Astrocyte of the cerebellum (primary cell): Measurements from ENCODE around the gene LHFPL2.
A peak's percentile ranks its signal among the peaks of the same experiment; 100 is the strongest.

Experiments
- DNase-seq: peaks from one replicate; pipeline ENCODE4 v3.0.0-alpha.2; 2011; ENCODE audit warnings: low read depth
- H3K4me3 ChIP-seq: 2 replicates; pipeline ENCODE4 v1.5.1; 2011; ENCODE audit warnings: mild to moderate bottlenecking, low read depth, low read length, moderate library complexity
- in situ Hi-C: cut with HindIII; loops from 2 replicates; pipeline ENCODE4 v1.10.0; 2017; ENCODE audit warnings: low sequenced_read_pairs
- TF ChIP-seq, protein P1 (sequence below): IDR thresholded peaks from 2 replicates; pipeline ENCODE4 v1.5.1; 2012; ENCODE audit warnings: low read length, low read depth, moderate library complexity, mild to moderate bottlenecking; ENCODE audit errors: missing control alignments

Gene LHFPL2

DNA sequence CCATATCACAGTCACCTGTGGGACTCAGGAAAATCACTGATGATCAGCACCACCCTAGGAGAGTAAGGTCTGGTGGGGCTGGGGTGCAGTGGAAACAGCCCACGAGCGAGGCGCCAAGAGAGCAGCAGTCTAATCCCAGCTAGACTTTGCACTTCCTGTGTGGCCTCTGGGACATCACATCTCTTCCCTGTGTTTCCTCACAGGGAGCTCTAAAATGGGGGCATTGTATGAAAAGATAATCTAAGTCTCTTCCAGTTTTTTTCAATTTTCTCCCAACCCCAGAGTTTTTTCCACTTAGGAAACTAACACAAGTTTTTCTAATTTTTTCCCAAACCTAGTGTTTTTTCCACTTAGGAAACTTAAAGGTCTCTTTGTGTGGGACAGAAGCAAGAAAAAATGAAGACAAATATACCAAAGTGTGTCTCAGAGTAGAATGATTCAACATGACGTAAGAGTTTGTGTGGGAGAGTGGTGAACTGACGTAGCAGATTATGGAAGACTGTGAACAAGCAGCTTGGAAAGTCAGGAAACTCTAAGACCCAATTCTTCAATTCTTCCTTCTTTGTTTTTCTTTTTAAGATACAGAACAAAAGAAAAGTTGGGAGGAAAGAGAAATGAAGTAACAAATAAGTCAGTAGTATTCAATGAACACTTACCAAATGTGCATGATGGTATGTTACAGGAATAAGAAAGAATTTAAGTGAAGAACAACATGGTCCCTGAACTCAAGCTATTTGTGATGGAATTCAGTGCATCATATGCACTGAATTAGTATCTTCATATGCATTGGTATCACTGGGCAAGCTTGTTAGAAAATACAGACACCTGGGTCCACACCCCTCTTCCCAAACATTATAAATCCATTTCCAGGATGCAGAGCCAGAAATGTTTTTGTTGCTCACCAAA lies 51.3 kb downstream of the LHFPL2 start:
- no peak for DNase-seq
- TF ChIP-seq, protein P1, sequence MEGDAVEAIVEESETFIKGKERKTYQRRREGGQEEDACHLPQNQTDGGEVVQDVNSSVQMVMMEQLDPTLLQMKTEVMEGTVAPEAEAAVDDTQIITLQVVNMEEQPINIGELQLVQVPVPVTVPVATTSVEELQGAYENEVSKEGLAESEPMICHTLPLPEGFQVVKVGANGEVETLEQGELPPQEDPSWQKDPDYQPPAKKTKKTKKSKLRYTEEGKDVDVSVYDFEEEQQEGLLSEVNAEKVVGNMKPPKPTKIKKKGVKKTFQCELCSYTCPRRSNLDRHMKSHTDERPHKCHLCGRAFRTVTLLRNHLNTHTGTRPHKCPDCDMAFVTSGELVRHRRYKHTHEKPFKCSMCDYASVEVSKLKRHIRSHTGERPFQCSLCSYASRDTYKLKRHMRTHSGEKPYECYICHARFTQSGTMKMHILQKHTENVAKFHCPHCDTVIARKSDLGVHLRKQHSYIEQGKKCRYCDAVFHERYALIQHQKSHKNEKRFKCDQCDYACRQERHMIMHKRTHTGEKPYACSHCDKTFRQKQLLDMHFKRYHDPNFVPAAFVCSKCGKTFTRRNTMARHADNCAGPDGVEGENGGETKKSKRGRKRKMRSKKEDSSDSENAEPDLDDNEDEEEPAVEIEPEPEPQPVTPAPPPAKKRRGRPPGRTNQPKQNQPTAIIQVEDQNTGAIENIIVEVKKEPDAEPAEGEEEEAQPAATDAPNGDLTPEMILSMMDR = no peak
- H3K4me3 ChIP-seq = no peak overlapping the region
- in situ Hi-C loops = no loop called here

DNA sequence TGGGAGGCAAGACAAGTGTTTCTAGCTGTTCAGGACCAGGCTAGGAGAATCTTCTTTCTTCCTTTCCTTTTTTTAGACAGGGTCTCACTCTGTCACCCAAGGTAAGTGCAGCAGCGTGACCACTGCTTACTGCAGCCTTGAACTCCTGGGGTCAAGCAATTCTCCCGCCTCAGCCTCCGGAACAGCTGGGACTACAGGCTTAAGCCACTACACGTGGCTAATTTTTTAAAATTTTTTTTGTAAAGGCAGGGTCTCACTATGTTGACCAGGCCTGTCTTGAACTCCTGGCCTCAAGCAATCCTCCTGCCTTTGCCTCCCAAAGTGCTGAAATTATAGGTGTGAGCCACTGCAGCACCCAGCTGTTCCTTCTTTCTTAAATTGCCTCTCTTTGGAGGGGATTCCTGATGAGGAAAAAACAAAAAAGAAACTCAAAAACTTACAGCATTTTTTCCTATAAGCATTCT lies 53.1 kb downstream of the LHFPL2 start:
- TF ChIP-seq, protein P1 = no peak
- DNase-seq = no peak
- no peak overlapping the region for H3K4me3 ChIP-seq
- in situ Hi-C loops = no loop called here

DNA sequence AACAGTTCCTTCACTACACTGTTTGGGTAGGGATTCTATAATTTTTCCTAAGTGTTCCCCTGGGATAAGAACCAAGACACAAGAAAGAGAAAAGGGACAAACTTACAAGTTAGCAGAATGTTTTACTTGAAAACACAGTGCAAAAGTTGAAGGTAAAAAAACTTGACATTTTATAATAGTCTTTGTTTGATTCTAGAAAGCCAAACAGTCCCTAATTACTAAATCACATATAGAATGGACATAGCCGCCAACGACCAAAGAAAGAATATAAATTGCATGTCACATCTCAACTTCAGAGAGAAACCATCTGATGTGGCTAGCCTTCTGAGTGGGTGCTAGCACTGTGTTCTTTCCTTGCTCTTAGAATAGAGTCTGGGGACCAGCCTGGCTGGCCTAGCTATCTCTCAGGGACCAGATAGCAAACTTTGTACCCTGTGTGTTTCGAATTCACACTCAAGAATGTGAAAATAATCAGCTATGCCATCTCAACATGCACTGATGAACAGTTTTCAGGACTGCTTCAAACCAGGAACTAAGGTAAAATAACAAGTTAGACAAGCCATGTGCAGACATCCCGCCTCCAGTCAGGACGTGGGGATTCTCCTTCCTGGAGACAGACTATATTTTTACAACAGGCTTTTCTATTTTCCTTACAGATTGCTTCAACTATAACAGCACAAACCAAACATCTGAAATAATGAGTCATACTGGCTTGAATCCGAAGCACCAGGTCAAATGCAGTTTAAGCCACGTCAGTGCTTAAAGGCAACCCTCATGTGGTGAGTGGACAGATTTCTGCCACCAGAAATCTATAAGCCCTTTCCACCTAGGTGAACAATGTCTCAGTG lies 53.7 kb downstream of the LHFPL2 start:
- TF ChIP-seq, protein P1 = no peak
- peak; percentile 98 for DNase-seq
- in situ Hi-C loops = no loop called here
- H3K4me3 ChIP-seq = no peak overlapping the region

DNA sequence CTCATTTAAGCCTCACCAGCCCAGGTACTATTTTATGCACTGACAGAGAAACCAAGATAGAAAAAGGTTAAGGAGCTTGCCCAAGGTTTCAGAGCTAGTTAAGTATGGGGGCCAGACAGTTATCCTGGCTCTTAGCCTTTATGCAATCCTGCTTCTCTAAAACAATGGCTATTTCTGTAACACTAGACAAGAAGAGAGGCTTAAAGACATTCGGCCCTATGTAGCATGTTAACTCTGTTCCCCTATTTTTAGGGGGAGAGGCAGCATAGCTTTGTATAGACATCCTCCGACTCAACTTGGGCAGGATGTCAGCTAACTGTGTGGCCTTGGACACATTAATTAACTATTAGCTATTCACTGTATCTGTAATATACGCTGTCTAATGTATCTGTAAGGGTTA lies 54.6 kb downstream of the LHFPL2 start:
- in situ Hi-C loops = no loop called here
- no peak for DNase-seq
- TF ChIP-seq, protein P1 = no peak
- H3K4me3 ChIP-seq = no peak overlapping the region

DNA sequence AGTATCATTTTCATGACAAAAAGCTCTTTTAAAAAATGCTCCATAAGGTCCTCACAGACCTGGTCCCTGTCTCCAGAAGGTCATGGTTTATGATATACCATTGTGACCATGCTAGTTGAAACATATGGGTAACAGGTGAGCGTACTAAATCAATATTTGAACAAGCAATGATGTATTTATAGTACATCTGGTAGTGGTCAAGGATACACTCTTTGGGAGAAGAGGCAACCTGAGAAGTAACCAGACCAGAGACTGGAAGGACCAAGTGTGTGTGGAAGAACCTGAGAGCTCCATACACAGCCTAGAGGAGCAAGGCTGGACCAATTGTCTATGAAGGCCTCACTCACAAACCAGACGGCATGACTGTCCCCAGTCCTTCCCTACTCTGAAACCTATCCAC lies 55.1 kb downstream of the LHFPL2 start:
- no peak for DNase-seq
- in situ Hi-C loops = no loop called here
- TF ChIP-seq, protein P1 = no peak
- no peak overlapping the region for H3K4me3 ChIP-seq

DNA sequence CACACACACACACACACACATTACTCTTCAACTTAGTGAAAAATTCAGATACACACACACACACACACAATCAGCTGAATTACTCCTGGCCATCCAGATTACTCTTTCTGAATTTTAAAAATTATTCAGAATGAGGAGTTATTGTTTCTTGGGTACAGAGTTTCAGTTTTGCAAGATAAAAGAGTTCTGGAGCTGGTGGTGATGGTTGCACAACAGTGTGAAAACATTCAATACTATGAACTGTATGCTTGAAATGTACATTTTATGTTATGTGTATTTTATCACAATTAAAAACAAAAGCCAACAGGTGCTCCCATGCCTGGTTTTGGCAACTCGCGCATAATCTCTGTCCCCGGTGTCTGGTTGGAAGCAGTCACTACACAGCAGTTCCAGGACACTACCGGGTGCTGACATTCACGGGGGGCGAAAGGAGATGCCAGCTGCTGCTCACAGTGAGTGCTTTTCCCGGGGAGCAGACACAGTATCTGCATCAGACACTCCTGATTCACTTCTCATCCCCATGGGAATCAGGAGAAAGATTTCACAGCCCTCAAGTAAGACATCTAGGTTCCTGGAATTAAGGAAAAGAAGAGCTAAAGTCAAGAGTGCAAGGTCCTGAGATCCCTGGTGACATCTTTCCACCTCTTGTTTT lies 55.7 kb downstream of the LHFPL2 start:
- H3K4me3 ChIP-seq = no peak overlapping the region
- TF ChIP-seq, protein P1 = no peak
- DNase-seq = no peak
- in situ Hi-C loops = no loop called here
